ENCODE measurements around the gene XIST. TPM values are rescaled to one million over a fixed set of nuclear protein-coding genes. Genes with fewer than 3 reads are reported as not detected.
A peak's percentile ranks its signal among the peaks of the same experiment; 100 is the strongest.

Gene XIST
- total and polyA plus RNA-seq, 2 donors (not counting 1 experiment from before 2014, with no cell fraction given) = 193 TPM; not detected in 1

DNA sequence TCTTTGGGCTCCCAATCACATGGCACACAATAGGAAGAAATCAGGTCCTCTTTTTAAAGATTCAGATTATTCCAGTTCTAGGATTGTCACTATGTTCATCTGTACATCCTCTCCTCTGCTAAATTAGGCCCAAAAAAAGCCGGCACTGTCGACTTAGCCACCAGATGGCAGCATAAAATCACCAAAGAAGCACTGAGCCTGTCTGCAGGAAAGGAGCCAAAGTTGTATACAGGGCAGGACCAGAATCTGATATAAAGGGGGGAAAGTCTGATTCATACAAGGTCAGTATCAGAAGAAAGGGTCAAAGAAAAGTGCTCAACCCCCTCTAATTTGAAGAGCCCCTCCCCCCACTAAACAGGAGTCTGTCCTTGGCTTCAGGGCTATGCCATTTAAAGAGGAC is 3.0 kb upstream of the XIST start:
- ATAC-seq (ENCODE audit: low read depth) (no peak), DNase-seq (peak; percentile 61)
- no peak overlapping the region for H3K4me3 Mint-ChIP-seq
- H3K4me3 ChIP-seq (ENCODE audit: control extremely low read depth in 1 of 5, extremely low read depth in 1 of 5, insufficient read depth in 1 of 5, low read depth in 2 of 5, low read length in 4 of 5) = no peak overlapping the region
- H3K27ac Mint-ChIP-seq = no peak overlapping the region
- TF ChIP-seq EZH2 (IDR thresholded peaks at IDR 0.05; ENCODE audit: borderline replicate concordance, insufficient read depth, low read depth, low read length, poor library complexity, severe bottlenecking) = no peak
- TF ChIP-seq, protein P1, sequence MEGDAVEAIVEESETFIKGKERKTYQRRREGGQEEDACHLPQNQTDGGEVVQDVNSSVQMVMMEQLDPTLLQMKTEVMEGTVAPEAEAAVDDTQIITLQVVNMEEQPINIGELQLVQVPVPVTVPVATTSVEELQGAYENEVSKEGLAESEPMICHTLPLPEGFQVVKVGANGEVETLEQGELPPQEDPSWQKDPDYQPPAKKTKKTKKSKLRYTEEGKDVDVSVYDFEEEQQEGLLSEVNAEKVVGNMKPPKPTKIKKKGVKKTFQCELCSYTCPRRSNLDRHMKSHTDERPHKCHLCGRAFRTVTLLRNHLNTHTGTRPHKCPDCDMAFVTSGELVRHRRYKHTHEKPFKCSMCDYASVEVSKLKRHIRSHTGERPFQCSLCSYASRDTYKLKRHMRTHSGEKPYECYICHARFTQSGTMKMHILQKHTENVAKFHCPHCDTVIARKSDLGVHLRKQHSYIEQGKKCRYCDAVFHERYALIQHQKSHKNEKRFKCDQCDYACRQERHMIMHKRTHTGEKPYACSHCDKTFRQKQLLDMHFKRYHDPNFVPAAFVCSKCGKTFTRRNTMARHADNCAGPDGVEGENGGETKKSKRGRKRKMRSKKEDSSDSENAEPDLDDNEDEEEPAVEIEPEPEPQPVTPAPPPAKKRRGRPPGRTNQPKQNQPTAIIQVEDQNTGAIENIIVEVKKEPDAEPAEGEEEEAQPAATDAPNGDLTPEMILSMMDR (IDR thresholded peaks at IDR 0.05) = peak; percentile 65
- no peak overlapping the region for H3K4me2 ChIP-seq (replicated peaks; ENCODE audit: low read depth, low read length, poor library complexity, severe bottlenecking)
- H3K9me3 Mint-ChIP-seq (ENCODE audit: insufficient read depth) = no peaks in the 10 kb centered on the region
- no peak overlapping the region for H2AFZ ChIP-seq (ENCODE audit: insufficient read depth, low read depth, low read length, poor library complexity, severe bottlenecking)
- H3K36me3 ChIP-seq (replicated peaks in 1 of 2; ENCODE audit: control extremely low read depth in 1 of 2, control insufficient read depth in 1 of 2, extremely low read depth in 1 of 2, insufficient read depth in 2 of 2, low read length in 1 of 2) = no peaks in the 10 kb centered on the region
- POLR2A ChIA-PET = no interaction called here
- no peaks in the 10 kb centered on the region for H3K9me3 ChIP-seq (ENCODE audit: control extremely low read depth in 1 of 3, control insufficient read depth in 2 of 3, insufficient read depth in 1 of 3, low read length in 2 of 3)
- CTCF ChIA-PET = interaction anchor here (1.0 to 3.0 kb wide), 5 partner anchors 10 to 489 kb away, joined by 3 to 25 read pairs (median 7); no protein-coding TSS in a partner anchor
- H3K27me3 Mint-ChIP-seq = no peaks in the 10 kb centered on the region
- H3K79me2 ChIP-seq (ENCODE audit: control insufficient read depth, insufficient read depth, low read length) = peaks cover 10% of the 10 kb centered on the region
- intact Hi-C loops (cut with micrococcal nuclease) = no loop called here
- no peak overlapping the region for H3K27ac ChIP-seq (ENCODE audit: low read length in 2 of 2)
- no peaks in the 10 kb centered on the region for H4K20me1 ChIP-seq (ENCODE audit: control insufficient read depth, insufficient read depth, low read length, poor library complexity, severe bottlenecking)
- no peaks in the 10 kb centered on the region for H3K4me1 ChIP-seq (ENCODE audit: control insufficient read depth in 2 of 2, insufficient read depth in 2 of 2, low read length in 2 of 2)
- no peak overlapping the region for H3K9ac ChIP-seq (ENCODE audit: low read length)
- no peaks in the 10 kb centered on the region for H3K27me3 ChIP-seq (replicated peaks in 1 of 4; ENCODE audit: control extremely low read depth in 1 of 4, control insufficient read depth in 3 of 4, insufficient read depth in 4 of 4, low read length in 3 of 4)
- no peaks in the 10 kb centered on the region for H3K4me1 Mint-ChIP-seq
- no CpG with 5 or more reads among the region's 2 CpGs for WGBS (ENCODE audit: insufficient coverage)

GRCh38 chrX:73852022-73852421 is 492 bp downstream of the XIST start:
- H3K4me1 Mint-ChIP-seq = no peaks in the 10 kb centered on the region

More at GRCh38 chrX:73852022-73852421, 492 bp downstream of the XIST start:
- Mint-ChIP-seq H3K9me3 (ENCODE audit: insufficient read depth) (no peaks in the 10 kb centered on the region), H3K27me3 (no peaks in the 10 kb centered on the region), H3K4me3 (no peak overlapping the region), H3K27ac (no peak overlapping the region)
- peaks cover 10% of the 10 kb centered on the region for H3K79me2 ChIP-seq (ENCODE audit: control insufficient read depth, insufficient read depth, low read length)
- ChIA-PET POLR2A (no interaction called here), CTCF (interaction anchor here (2.5 kb wide), 1 partner anchor 164 kb away, joined by 7 read pairs; no protein-coding TSS in a partner anchor)
- H3K4me3 ChIP-seq (ENCODE audit: control extremely low read depth in 1 of 5, extremely low read depth in 1 of 5, insufficient read depth in 1 of 5, low read depth in 2 of 5, low read length in 4 of 5) = peak overlapping the region in 4 of 5 experiments; percentile 16 to 82 (median 78)
- no peaks in the 10 kb centered on the region for H3K36me3 ChIP-seq (replicated peaks in 1 of 2; ENCODE audit: control extremely low read depth in 1 of 2, control insufficient read depth in 1 of 2, extremely low read depth in 1 of 2, insufficient read depth in 2 of 2, low read length in 1 of 2)
- H3K27ac ChIP-seq (ENCODE audit: low read length in 2 of 2) = peak overlapping the region in 1 of 2 donors; percentile 81
- ATAC-seq (ENCODE audit: low read depth) (no peak), DNase-seq (no peak)
- H3K9ac ChIP-seq (ENCODE audit: low read length) = peak overlapping the region; percentile 84
- H3K9me3 ChIP-seq (ENCODE audit: control extremely low read depth in 1 of 3, control insufficient read depth in 2 of 3, insufficient read depth in 1 of 3, low read length in 2 of 3) = no peaks in the 10 kb centered on the region
- no peaks in the 10 kb centered on the region for H3K27me3 ChIP-seq (replicated peaks in 1 of 4; ENCODE audit: control extremely low read depth in 1 of 4, control insufficient read depth in 3 of 4, insufficient read depth in 4 of 4, low read length in 3 of 4)
- peaks cover 0 to 5% of the 10 kb centered on the region in 2 donors for H3K4me1 ChIP-seq (ENCODE audit: control insufficient read depth in 2 of 2, insufficient read depth in 2 of 2, low read length in 2 of 2)
- peak overlapping the region; percentile 68 for H2AFZ ChIP-seq (ENCODE audit: insufficient read depth, low read depth, low read length, poor library complexity, severe bottlenecking)
- no peak for TF ChIP-seq EZH2 (IDR thresholded peaks at IDR 0.05; ENCODE audit: borderline replicate concordance, insufficient read depth, low read depth, low read length, poor library complexity, severe bottlenecking)
- TF ChIP-seq, protein P1 (IDR thresholded peaks at IDR 0.05) = no peak
- peak overlapping the region; percentile 72 for H3K4me2 ChIP-seq (replicated peaks; ENCODE audit: low read depth, low read length, poor library complexity, severe bottlenecking)
- intact Hi-C loops (cut with micrococcal nuclease) = no loop called here
- 100% methylated on average over 4 of the region's 19 CpGs for WGBS (ENCODE audit: insufficient coverage)
- H4K20me1 ChIP-seq (ENCODE audit: control insufficient read depth, insufficient read depth, low read length, poor library complexity, severe bottlenecking) = no peaks in the 10 kb centered on the region

Data from B cell (primary cell).